ENCODE results near the gene ANTXR1. TPM values are rescaled to one million over a fixed set of nuclear protein-coding genes. Genes with fewer than 3 reads are reported as not detected.

The ANTXR1 gene
- total and polyA plus RNA-seq, 2 of the 8 experiments (the other 6 are each of a cell fraction or from before 2014, with no cell fraction given) = 15.8 to 44.3 TPM

DNA sequence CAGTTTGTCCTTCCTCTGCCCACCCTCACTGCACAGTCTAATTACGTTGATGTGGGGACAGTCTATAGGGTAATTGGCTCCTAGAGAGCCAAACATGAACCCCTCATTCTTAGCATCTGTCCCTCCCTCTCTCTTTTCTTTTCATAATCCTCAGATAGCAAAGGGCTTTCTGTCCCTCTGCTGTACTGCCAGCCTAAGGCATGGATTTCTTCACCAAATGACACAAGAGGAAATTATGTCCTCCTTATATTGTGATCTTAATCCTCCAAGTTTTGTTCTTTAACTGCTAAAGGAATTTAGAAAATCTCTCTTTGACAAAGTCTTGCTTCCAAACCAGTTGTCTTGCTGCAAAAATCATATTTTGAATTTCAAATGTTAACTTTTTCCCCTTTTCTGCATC, 18.5 kb downstream of the ANTXR1 start (continued):
- TF ChIP-seq, protein P1, sequence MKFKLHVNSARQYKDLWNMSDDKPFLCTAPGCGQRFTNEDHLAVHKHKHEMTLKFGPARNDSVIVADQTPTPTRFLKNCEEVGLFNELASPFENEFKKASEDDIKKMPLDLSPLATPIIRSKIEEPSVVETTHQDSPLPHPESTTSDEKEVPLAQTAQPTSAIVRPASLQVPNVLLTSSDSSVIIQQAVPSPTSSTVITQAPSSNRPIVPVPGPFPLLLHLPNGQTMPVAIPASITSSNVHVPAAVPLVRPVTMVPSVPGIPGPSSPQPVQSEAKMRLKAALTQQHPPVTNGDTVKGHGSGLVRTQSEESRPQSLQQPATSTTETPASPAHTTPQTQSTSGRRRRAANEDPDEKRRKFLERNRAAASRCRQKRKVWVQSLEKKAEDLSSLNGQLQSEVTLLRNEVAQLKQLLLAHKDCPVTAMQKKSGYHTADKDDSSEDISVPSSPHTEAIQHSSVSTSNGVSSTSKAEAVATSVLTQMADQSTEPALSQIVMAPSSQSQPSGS (IDR thresholded peaks at IDR 0.05; ENCODE audit: low read length) = no peak
- no peak for TF ChIP-seq SIN3A (conservative IDR thresholded peaks at IDR 0.05 in 1 of 2, IDR thresholded peaks at IDR 0.05 in 1 of 2; ENCODE audit: low read depth in 1 of 2, low read length in 2 of 2)
- no peak for TF ChIP-seq KDM4A (IDR thresholded peaks at IDR 0.05; ENCODE audit: low read depth, low read length, severe bottlenecking)
- no peak for TF ChIP-seq CBX5 (IDR thresholded peaks at IDR 0.05; ENCODE audit: low read depth, low read length)
- TF ChIP-seq TAF7 (optimal IDR thresholded peaks at IDR 0.05; ENCODE audit: borderline replicate concordance, low read depth, low read length) = no peak
- no peak for TF ChIP-seq EP300 (IDR thresholded peaks at IDR 0.05; ENCODE audit: borderline replicate concordance in 1 of 2, low read depth in 2 of 2, low read length in 2 of 2)
- no peak for TF ChIP-seq SIX5 (IDR thresholded peaks at IDR 0.05; ENCODE audit: low read depth, low read length)

Data from H1 (cell line).